ENCODE measurements around the gene MCF2L. TPM values are rescaled to one million over a fixed set of nuclear protein-coding genes. Genes with fewer than 3 reads are reported as not detected.

The MCF2L gene
- total RNA-seq, 1 experiment from 2014 or later: 8.9 TPM

GRCh38 chr13:113002206-113002912, 33.3 kb downstream of the MCF2L start:
- in situ Hi-C loops (cut with HindIII; ENCODE audit: low pct_unique_long_range_greater_than_20kb, low sequenced_read_pairs): no loop called here
- peak; percentile 30 for DNase-seq (ENCODE audit: low read depth, low spot score)

DNA sequence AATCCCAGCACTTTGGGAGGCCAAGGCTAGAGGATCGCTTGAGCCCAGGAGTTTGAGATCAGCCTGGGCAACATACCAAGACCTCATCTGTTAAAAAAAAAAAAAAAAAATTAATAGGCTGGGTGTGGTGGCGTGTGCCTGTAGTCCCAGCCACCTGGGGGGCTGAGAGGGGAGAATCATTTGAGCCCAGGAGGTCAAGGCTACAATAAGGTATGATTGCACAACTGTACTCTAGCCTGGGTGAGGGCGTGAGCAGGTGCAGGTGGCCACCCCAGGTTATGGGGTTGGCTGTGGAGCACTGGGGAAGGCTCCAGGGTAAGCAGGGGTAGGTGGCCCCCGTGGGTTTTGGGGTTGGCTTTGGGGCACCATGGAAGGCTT, 33.9 kb downstream of the MCF2L start:
- in situ Hi-C loops (cut with HindIII; ENCODE audit: low pct_unique_long_range_greater_than_20kb, low sequenced_read_pairs): no loop called here
- no peak for DNase-seq (ENCODE audit: low read depth, low spot score)

DNA sequence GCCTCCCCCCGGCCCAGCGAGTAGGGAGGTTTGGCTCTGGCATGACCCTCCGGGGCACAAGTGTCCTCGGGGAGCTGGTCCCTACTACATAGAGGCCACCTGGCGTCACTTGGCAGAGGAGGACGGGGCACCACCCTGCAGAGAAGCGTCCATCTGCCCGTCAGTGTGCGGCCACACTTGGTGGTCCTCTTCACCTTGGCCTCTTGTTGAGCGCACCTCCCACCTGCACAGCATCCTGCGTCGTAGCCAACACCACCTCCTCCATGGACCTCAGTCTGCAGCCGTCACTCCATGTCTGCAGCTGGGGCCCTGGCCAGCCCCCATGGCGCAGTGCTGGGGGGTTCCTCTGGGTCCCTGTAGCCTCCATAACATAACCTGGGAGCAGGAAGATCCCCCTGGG, 35.1 kb downstream of the MCF2L start:
- DNase-seq (ENCODE audit: low read depth, low spot score): no peak
- in situ Hi-C loops (cut with HindIII; ENCODE audit: low pct_unique_long_range_greater_than_20kb, low sequenced_read_pairs): no loop called here

DNA sequence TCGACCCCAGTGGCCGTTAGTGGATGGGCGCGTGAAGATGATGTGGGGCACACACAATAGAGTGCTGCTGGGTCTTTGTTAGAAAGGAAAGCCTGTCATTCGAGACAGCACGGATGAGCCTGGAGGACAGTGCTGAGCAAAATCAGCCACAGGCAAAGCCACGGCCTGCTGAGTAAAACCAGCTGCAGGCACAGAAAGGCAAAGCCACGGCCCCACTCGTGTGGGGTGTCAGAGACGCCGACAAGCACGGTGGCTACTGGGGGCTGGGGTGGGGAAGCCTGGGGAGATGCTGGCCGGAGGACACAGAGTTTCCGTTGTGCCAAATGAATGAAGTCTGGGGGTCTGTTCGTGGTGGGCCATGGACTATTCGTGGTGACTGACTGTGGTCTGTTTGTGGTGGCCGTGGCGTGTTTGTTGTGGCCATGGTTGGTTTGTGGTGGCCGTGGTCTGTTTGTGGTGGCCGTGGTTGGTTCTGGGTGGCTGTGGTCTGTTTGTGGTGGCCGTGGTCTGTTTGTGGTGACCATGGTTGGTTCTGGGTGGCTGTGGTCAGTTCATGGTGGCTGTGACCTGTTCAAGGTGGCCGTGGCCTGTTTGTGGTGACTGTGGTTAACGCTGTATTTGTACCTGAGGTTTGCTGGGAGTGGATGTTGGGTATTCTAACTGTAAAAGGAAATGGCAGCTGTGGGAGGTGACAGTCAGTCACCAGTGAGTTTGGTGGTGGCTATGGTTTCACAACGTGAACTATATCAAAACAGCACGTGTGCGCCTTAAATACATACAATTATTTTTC, 36.3 kb downstream of the MCF2L start:
- no peak for DNase-seq (ENCODE audit: low read depth, low spot score)
- in situ Hi-C loops (cut with HindIII; ENCODE audit: low pct_unique_long_range_greater_than_20kb, low sequenced_read_pairs): no loop called here

DNA sequence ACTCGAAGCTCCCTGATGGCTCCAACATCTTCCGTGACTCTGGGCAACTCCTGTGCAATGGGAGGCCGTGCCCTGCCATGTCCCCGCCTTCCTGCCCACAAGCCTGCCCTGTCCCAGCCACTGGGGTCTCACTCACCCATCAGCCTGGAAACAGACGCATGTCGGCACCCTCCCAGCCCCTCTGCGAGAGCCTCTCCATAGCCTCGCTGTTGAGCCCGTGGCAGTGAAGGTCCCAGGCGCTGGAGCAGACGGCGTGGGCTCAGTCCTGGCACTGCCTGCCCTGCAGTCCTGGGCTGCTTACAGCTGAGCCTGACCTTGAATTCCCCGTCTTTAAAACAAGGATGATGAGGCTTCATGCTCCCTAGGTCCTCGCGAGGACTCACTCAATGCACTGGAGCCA, 37.0 kb downstream of the MCF2L start:
- in situ Hi-C loops (cut with HindIII; ENCODE audit: low pct_unique_long_range_greater_than_20kb, low sequenced_read_pairs): no loop called here
- no peak for DNase-seq (ENCODE audit: low read depth, low spot score)

DNA sequence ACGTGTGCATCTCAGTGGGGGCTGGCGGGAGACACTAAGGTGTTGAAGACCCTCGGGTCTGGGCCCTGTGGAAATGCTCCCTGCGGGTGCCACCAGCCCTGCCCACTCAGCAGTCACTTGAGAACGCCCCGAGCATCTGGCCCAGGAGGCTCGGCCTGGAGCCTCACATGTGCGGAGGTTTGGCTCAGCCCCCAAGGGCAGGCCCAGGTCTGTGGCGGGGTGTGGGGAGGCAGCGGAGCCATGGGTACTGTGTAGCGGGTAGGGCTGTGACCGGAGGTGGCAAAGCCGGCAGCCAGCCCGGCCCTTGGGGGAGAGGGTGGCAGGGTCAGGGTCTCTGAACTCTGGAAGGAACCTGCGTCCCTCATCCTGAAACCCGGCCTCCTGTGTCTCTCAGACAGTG, 37.6 kb downstream of the MCF2L start:
- in situ Hi-C loops (cut with HindIII; ENCODE audit: low pct_unique_long_range_greater_than_20kb, low sequenced_read_pairs): no loop called here
- no peak for DNase-seq (ENCODE audit: low read depth, low spot score)

DNA sequence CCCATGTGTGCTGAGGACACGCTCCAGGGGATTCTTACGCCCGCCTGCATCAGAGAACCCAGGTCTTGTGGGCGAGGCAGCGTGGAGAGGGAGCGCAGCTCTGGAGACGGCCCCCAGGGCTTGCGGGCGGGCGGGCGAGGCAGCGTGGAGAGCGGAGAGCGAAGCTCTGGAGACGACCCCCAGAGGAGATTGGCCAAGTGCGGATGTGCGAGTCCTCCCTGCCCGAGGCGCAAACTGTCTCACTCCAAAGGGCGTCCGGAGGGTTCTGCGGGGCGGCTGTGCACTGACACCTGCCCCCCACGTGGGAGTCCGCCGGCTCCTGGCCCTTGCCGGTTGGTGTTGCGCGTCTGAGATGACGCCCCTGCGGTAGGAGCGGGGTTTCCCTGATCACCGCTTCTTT, 39.8 kb downstream of the MCF2L start:
- in situ Hi-C loops (cut with HindIII; ENCODE audit: low pct_unique_long_range_greater_than_20kb, low sequenced_read_pairs): no loop called here
- DNase-seq (ENCODE audit: low read depth, low spot score): no peak

DNA sequence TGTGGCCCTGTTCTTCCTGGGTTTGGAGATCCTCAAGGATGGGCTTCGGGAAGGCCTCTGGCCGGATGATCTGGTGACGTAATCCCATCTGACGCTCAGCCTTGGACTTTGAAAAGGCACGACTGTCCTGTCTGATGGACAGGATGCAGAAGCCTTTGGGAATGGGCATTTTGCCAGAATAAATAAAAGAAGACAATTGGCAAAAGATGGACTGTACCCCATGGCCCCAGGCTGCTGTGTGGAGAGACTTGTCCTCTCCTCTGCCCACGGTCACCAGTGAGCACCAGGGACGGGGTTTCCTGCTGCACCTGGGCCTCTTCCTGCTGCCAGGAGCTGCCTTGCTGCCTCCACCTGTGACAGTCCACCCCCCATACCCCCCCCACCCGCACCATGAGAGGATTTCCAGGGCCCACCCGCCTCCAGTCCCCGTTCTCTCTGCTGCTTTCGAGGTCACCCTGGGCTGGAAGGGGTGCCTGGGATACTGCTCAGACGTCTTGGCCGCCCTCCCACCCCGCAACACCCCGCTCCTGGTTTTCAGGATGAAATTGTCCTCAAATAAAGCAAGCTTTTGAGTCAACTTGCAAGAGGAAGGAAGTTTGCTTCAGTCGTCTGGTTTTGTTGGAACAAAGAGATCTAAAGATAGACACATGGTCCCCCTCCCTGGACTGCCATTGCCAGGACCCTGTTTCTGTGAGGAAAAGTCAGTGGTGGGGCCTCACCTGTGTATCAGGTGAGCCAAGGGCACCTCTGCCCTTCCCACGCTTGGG, 40.9 kb downstream of the MCF2L start:
- in situ Hi-C loops (cut with HindIII; ENCODE audit: low pct_unique_long_range_greater_than_20kb, low sequenced_read_pairs): no loop called here
- DNase-seq (ENCODE audit: low read depth, low spot score): peak; percentile 56

DNA sequence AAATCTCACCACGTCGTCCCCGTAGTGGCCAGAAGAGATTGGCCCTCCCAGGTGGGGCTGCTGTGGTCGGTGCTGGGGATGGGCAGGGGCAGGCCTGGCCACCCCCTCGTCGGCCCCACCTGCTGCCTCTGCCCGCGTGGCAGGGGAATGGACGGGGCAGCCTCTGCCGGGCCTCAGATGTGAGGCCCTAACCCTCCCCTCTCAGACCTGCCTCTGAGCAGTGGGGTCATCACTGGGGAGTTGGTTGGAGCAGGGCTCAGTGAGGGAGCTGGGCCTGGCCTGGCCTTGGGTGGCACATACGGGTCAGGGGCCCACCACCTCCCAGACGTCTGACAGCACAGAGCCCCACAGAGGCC, 41.5 kb downstream of the MCF2L start:
- in situ Hi-C loops (cut with HindIII; ENCODE audit: low pct_unique_long_range_greater_than_20kb, low sequenced_read_pairs): no loop called here
- no peak for DNase-seq (ENCODE audit: low read depth, low spot score)

- in situ Hi-C loops (cut with HindIII; ENCODE audit: low pct_unique_long_range_greater_than_20kb, low sequenced_read_pairs): no loop called here
- no peak for DNase-seq (ENCODE audit: low read depth, low spot score)
Measured at GRCh38 chr13:113013303-113013702, 44.3 kb downstream of the MCF2L start.

- no peak for DNase-seq (ENCODE audit: low read depth, low spot score)
- in situ Hi-C loops (cut with HindIII; ENCODE audit: low pct_unique_long_range_greater_than_20kb, low sequenced_read_pairs): no loop called here
Measured at GRCh38 chr13:113013878-113014751, 45.1 kb downstream of the MCF2L start.

- DNase-seq (ENCODE audit: low read depth, low spot score): no peak
- in situ Hi-C loops (cut with HindIII; ENCODE audit: low pct_unique_long_range_greater_than_20kb, low sequenced_read_pairs): no loop called here
Measured at GRCh38 chr13:113014752-113015745, 46.0 kb downstream of the MCF2L start.

GRCh38 chr13:113015826-113016525, 47.0 kb downstream of the MCF2L start:
- DNase-seq (ENCODE audit: low read depth, low spot score): no peak
- in situ Hi-C loops (cut with HindIII; ENCODE audit: low pct_unique_long_range_greater_than_20kb, low sequenced_read_pairs): no loop called here

- in situ Hi-C loops (cut with HindIII; ENCODE audit: low pct_unique_long_range_greater_than_20kb, low sequenced_read_pairs): no loop called here
- DNase-seq (ENCODE audit: low read depth, low spot score): no peak
Measured at GRCh38 chr13:113016526-113017295, 47.7 kb downstream of the MCF2L start.

GRCh38 chr13:113017506-113018215, 48.6 kb downstream of the MCF2L start:
- DNase-seq (ENCODE audit: low read depth, low spot score): no peak
- in situ Hi-C loops (cut with HindIII; ENCODE audit: low pct_unique_long_range_greater_than_20kb, low sequenced_read_pairs): no loop called here

Data from SK-MEL-5 (cell line).